PC-3 (cell line): ENCODE results near the gene FLNB.

Experiments
- CTCF ChIP-seq: fragments of 300-600 bp; sonication (generic); conservative IDR thresholded peaks from 2 replicates; pipeline ENCODE4 v1.5.1; 2017; ENCODE audit warnings: antibody characterized with exemption, low read depth, mild to moderate bottlenecking, low read length
- EZH2 ChIP-seq: fragments of 300-600 bp; sonication (generic); IDR thresholded peaks from one replicate; pipeline ENCODE4 v1.6.1; 2017; ENCODE audit warnings: antibody characterized with exemption, mild to moderate bottlenecking, low read length; ENCODE audit not compliant: unreplicated experiment

GRCh38 chr3:58177747-58178527, 169.7 kb downstream of the FLNB start:
- peak; percentile 91 for TF ChIP-seq CTCF
- TF ChIP-seq EZH2 = no peak
